HG03103 (cell line): ENCODE data around the gene MRPS30.
"Not testable (repeated sequence)": the region's sequence is repeated elsewhere in the genome, so short reads cannot be mapped to it uniquely, and the experiment has no call there.

ENCODE experiments used
- ATAC-seq: cut with Tn5 transposase; IDR thresholded peaks from one replicate; pipeline ENCODE4 v1.9.1; 2021; ENCODE audit warnings: low read depth; ENCODE audit not compliant: unreplicated experiment

The MRPS30 gene

DNA sequence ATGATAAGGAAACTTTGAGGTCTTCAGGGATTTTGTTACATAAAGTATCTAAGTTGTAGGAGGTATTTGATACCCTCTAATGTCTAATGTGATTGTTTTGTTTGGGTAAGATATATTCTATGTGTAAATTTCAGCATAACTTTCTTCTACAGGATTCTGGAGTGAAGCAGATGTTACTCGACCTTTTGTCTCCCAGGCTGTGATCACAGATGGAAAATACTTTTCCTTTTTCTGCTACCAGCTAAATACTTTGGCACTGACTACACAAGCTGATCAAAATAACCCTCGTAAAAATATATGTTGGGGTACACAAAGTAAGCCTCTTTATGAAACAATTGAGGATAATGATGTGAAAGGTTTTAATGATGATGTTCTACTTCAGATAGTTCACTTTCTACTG lies 6.0 kb downstream of the MRPS30 start:
- no peak for ATAC-seq

DNA sequence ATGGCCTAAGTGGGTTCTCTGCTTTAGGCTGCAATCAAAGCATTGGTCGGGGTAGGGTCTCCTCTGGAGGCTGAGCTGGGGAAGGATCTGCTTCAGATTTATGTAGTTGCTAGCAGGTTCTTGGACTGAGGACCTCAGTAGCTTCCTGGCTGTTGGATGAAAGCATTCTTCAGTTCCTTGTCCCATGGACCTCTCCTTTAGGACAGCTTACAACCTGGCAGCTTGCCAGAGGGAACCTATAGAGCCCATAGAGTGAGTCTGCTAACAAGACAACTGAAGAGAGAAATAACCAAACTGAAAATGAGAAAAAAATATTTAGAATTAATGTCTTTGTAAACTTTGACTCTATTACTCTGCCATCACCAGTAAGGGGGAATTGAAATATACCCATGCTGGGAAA lies 12.4 kb downstream of the MRPS30 start:
- no peak for ATAC-seq

DNA sequence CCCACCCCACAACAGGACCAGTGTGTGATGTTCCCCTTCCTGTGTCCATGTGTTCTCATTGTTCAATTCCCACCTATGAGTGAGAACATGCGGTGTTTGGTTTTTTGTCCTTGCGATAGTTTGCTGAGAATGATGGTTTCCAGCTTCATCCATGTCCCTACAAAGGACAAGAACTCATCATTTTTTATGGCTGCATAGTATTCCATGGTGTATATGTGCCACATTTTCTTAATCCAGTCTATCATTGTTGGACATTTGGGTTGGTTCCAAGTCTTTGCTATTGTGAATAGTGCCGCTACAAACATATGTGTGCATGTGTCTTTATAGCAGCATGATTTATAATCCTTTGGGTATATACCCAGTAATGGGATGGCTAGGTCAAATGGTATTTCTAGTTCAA lies 15.9 kb downstream of the MRPS30 start:
- ATAC-seq = not testable (repeated sequence)

DNA sequence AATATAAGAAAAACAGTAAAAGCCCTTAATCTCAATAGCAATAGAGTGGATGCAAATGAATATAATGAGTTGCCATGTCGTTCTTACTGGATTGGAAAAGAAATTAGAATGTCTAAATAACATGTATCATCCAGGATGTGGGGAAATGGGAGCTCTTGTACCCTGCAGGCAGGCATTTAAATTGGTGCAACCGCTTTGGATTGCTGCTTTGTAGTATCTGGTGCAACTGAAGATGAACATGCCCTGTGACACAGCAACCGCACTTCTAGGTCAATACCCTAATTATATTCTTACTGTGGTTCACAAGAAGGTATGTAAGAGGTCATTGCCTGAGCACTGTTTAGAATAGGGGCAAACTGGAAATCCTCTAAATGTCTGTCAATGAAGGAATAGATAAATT lies 18.9 kb downstream of the MRPS30 start:
- no peak for ATAC-seq

DNA sequence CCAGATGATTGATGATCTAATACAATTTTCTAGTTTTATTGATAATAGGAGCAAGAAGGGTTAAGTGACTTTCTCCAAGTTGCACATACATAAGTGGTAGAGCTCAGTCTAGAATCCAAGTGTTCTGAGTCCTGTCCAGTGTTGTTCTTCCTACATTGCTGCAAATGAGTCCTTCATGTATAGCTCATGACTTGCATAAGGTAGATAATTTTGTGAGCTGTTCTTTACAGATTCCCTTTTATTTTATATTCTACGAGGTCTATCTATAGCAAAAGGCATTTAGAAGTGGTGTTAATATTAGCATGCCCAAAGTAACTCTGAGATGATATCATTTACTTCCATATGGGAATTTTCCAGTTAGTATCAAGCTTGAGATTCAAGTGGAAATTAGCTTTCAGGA lies 20.0 kb downstream of the MRPS30 start:
- ATAC-seq = no peak

DNA sequence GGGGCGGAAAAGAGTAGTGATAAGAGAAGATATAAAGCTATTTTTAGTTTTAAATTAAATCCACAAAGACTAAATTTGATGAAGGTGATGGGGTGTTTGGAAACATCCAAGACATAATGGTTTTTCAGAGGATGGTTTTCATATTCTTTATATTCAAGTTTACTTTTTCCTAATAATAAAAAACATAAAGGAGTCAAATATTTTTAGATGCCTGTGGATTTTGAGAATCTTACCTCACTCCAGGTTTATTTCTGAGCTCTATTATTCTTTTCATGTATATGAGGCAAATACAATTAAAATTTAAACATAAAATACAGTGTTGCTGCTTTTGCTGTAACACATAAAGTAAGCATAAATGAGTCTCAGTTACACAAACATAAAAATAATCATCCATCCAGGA lies 22.2 kb downstream of the MRPS30 start:
- no peak for ATAC-seq

DNA sequence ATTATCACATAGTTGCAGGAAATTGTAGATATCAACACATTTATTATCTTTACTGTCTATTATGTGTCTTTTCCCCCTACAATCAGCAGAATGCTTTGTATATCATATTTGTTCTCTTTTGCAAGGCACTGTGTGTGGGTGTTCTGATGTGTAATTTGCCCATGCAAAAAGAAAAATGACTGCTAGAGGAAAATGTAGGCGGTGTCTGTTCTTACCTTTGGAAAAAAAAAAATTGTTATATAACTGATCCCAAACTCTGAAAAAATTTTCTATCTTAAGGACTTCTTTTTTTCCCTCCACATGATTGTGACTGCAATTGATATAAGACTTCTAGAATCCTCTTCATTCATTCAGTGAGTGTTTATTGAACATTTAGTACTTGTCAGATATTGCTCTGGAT lies 24.5 kb downstream of the MRPS30 start:
- ATAC-seq = no peak

DNA sequence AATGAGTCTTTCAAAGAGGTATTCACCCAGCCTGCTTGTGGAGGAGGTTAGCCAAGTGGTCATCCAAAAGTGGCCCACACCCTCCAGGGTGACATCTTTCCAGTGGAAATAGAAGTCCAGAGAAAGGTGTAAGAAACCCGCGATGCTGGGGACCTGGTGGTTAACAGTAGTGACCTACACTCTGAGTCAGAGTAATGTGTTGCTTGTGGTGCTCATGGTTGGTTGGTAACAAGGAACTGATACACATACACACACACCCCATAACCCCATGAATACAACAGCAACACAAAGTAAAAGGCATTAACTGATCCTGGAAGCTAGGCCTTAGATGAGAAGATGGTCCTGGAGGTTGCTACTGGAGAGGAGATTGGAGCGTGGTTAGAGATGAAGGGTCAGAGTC lies 26.9 kb downstream of the MRPS30 start:
- no peak for ATAC-seq

DNA sequence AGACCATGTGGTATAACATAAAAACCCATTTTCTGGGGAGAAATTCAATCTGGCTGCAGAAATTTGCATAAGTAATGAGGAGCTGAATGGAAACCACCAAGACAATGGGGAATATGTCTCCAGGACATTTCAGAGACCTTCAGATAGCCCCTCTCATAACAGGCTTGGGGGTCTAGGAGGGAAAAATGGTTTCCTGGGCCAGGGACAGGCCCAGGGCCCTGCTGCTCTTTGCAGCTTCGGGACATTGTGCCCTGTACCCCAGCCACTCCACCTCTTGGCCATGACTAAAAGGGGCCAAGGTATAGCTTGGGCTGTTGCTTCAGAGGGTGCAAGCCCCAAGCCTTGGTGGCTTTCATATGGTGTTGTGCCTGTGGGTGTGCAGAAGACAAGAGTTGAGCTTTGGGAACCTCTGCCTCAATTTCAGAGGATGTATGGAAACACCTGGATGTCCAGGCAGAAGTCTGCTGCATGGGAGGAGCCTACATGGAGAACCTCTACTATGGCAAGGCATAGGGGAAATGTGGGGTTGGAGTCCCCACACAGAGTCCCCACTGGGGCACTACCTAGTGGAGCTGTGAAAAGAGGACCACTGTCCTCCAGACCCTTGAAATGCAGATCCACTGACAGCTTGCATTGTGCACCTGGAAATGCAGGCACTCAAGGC lies 30.4 kb downstream of the MRPS30 start:
- ATAC-seq = no peak

DNA sequence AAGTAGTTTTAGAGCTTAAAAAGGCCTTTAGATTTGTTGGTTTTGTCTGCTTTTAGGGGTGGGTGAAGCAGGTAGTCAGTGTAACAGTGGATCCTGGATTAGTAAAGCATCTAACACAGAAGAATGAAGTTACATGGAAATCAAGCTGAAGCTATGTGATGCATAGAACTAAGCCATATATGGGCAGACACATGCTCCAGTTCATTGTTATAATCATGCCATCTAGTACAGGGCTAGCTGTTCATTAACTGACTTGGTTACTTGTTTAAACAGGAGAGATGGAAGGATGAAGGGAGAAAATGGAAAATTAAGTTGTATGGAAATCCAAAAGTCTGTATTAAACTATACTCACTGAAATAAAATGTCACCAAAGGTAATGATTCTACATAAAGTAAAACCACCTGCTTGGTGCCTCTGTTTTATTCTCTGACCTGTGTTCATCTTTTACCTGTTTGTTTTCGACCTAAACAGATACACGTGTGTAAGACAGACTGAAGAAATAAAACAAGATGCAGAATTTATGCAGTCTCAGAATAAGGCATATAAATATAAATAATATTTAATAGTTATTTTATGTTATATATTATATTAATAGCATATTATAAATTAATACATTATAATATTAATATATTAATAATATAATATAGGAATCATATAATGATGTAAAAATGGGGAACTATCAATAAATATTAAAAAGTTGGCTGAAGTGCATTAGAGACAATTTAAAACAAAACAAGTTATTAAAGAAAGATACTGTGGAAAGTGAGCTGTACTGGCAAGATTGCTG lies 33.9 kb downstream of the MRPS30 start:
- no peak for ATAC-seq

DNA sequence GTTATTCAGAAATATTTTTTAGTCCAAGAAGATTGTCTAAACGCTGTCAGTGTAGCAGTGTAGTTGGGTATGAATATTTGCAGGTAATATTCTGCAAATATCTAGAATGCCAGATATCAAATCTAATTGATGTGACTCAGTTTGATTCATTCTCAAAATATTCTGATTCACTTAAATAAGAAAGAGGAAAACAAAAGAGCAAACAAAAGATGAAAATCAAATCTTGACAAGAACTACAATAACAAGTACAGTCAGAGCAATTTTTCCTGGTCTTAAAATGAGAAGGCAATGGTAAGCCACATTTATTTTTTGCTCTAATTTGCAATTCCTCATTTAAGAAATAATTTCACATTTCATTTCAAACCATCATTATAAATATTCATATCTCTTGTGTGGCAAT lies 36.0 kb downstream of the MRPS30 start:
- ATAC-seq = no peak

DNA sequence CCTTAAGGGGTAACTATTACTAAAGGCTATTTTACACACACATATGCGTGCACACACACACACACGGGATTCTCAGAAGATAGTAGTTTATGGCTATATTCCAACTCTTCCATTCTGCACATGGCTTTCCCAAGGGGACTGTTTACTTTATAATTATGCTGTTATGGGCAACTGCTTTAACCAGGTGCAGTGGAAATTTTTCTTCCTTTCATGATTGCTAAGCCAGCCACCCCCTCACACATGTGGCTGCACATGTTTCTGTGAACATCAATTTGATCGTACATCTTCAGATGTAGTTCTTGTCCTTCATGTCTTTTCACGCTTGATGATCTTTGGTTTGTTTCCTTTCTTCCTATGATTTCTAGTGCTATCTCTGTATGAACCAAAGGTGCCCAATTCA lies 37.0 kb downstream of the MRPS30 start:
- ATAC-seq = no peak

DNA sequence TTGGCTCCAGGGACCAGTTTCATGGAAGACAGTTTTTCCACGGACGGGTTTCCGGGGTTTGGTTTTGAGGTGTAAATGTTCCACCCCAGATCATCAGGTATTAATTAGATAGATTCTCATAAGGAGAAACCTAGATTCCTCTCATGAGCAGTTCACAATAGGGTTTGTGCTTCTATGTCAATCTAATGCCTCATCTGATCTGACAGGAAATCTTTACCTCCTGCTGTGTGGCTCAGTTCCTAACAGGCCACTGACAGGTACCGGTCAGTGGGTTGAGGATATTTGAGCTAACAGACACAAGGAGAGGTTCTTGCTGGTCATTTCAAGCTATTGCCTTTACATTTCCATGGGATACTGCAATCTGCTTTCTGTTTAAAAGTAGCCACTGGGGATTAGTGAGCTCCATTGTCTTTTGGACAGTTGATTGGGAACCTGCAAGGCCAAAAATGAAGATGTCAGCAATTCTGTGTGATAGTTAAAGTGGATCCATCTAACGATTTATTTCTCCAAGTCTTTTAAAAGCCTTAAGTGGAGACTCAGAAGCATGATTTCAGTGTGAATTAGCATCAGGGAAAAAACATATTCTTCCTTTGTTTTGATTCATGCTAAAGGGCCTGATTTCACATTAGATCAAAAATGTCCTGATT lies 38.6 kb downstream of the MRPS30 start:
- ATAC-seq = no peak

DNA sequence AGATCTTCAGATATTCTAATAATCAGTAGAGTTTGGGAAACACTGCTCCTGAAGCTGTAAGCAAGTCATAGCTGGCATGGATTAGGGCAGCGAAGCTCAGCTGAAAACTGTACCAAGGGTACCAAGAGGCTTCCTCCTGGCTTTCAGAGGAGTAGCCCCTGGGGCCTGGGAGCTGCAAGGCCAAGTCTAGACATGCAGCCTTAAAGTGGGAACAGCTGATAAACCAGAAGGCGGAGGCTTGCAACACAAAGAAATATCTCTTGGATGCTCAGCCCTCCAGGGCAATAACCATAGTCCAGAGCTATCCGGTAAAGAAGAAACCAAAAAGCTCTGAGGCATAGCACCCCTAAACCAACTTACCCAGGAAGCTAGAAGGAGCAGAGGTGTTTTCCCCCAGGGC lies 51.5 kb downstream of the MRPS30 start:
- ATAC-seq = no peak

DNA sequence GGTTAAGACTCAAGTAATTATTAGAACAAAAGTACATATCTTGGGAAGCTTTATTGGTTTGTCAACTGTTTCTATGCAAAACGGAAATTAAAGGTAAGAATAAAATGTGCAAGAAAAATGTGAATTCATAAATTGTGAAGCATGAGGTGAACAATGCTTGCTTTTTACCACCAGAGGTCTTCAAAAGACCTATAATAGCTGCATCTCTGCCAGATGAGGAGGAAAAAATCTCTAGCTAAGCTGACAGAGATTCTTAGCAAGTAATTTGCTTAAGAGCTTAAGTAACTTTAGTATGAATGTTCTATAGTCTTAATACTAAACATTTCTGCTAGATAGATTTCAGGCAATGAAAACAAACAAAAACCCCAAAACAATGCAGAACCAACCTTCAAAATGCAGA lies 54.1 kb downstream of the MRPS30 start:
- peak; percentile 79 for ATAC-seq
